ENCODE measurements around the gene GRIPAP1. TPM values are rescaled to one million over a fixed set of nuclear protein-coding genes. Genes with fewer than 3 reads are reported as not detected.

GRIPAP1 gene
- total RNA-seq, 3 donors from 2014 or later = 31.4 to 47.2 (median 34.1) TPM

- TF ChIP-seq, protein P1, sequence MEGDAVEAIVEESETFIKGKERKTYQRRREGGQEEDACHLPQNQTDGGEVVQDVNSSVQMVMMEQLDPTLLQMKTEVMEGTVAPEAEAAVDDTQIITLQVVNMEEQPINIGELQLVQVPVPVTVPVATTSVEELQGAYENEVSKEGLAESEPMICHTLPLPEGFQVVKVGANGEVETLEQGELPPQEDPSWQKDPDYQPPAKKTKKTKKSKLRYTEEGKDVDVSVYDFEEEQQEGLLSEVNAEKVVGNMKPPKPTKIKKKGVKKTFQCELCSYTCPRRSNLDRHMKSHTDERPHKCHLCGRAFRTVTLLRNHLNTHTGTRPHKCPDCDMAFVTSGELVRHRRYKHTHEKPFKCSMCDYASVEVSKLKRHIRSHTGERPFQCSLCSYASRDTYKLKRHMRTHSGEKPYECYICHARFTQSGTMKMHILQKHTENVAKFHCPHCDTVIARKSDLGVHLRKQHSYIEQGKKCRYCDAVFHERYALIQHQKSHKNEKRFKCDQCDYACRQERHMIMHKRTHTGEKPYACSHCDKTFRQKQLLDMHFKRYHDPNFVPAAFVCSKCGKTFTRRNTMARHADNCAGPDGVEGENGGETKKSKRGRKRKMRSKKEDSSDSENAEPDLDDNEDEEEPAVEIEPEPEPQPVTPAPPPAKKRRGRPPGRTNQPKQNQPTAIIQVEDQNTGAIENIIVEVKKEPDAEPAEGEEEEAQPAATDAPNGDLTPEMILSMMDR (IDR thresholded peaks at IDR 0.05) = no peak
- no peak for TF ChIP-seq POLR2AphosphoS5 (IDR thresholded peaks at IDR 0.05)
- TF ChIP-seq POLR2A (IDR thresholded peaks at IDR 0.05) = no peak
- H3K36me3 ChIP-seq = no peaks in the 10 kb centered on the region
- H3K27me3 ChIP-seq = peaks cover 0 to 40% of the 10 kb centered on the region in 2 donors
- no peaks in the 10 kb centered on the region for H3K9me3 ChIP-seq
- DNase-seq (ENCODE audit: low spot score in 2 of 2) = no peak
- H3K4me1 ChIP-seq = no peaks in the 10 kb centered on the region
- intact Hi-C loops (cut with DNase I; ENCODE audit: low total_unique reads) = no loop called here
- H3K27ac ChIP-seq = no peak overlapping the region
- no peak overlapping the region for H3K4me3 ChIP-seq
Observed at GRCh38 chrX:48924270-48924669, 77.8 kb downstream of the GRIPAP1 start.

- DNase-seq (ENCODE audit: low spot score in 2 of 2) = no peak
- Histone ChIP-seq H3K27ac (no peak overlapping the region), H3K4me3 (no peak overlapping the region), H3K36me3 (no peaks in the 10 kb centered on the region), H3K4me1 (no peaks in the 10 kb centered on the region), H3K9me3 (no peaks in the 10 kb centered on the region), H3K27me3 (peaks cover 0 to 41% of the 10 kb centered on the region in 2 donors)
- intact Hi-C loops (cut with DNase I; ENCODE audit: low total_unique reads) = no loop called here
- TF ChIP-seq POLR2A (IDR thresholded peaks at IDR 0.05) (no peak), POLR2AphosphoS5 (IDR thresholded peaks at IDR 0.05) (no peak)
- TF ChIP-seq, protein P1 (IDR thresholded peaks at IDR 0.05) = no peak
Observed at GRCh38 chrX:48923771-48924170, 78.3 kb downstream of the GRIPAP1 start.

Other genes with a start within 250 kb of the GRIPAP1 start
- under 1 TPM in 1 of 3 donors, not detected in 2; 0.66 TPM for gene GLOD5, start 240.5 kb downstream of the GRIPAP1 start, total RNA-seq
- gene GATA1, start 215.7 kb downstream of the GRIPAP1 start, total RNA-seq = not detected
- gene HDAC6, start 200.2 kb downstream of the GRIPAP1 start, total RNA-seq = 10 to 100 TPM; 78.2 to 86.2 (median 84.3) TPM
- under 1 TPM in 1 of 3 donors, not detected in 2; 0.73 TPM for gene ERAS, start 175.8 kb downstream of the GRIPAP1 start, total RNA-seq
- gene PCSK1N, start 166.7 kb downstream of the GRIPAP1 start, total RNA-seq = 1 to 10 TPM; 1.4 to 3.6 (median 2.2) TPM
- 10 to 100 TPM; 32.3 to 40.8 (median 35.4) TPM for gene TIMM17B, start 104.5 kb downstream of the GRIPAP1 start, total RNA-seq
- 10 to 100 TPM; 56.0 to 71.4 (median 71.0) TPM for gene PQBP1, start 104.3 kb downstream of the GRIPAP1 start, total RNA-seq
- 10 to 100 TPM; 10.9 to 17.3 (median 16.1) TPM for gene SLC35A2, start 90.6 kb downstream of the GRIPAP1 start, total RNA-seq
- gene PIM2, start 83.2 kb downstream of the GRIPAP1 start, total RNA-seq = 10 to 100 TPM in 1 of 3 donors, 1 to 10 TPM in 2; 5.8 to 20.3 (median 7.6) TPM
- gene OTUD5, start 44.7 kb downstream of the GRIPAP1 start, total RNA-seq = 10 to 100 TPM; 35.8 to 37.9 (median 36.1) TPM
- gene KCND1, start 30.4 kb downstream of the GRIPAP1 start, total RNA-seq = 1 to 10 TPM in 1 of 3 donors, under 1 TPM in 2; 0.66 to 1.2 (median 0.96) TPM
- gene TFE3, start 41.1 kb upstream of the GRIPAP1 start, total RNA-seq = 10 to 100 TPM; 44.1 to 93.3 (median 52.1) TPM
- 1 to 10 TPM in 2 of 3 donors, under 1 TPM in 1; 0.80 to 6.3 (median 4.3) TPM for gene CCDC120, start 56.7 kb upstream of the GRIPAP1 start, total RNA-seq
- 10 to 100 TPM in 1 of 3 donors, 1 to 10 TPM in 2; 5.9 to 18.4 (median 6.6) TPM for gene PRAF2, start 71.7 kb upstream of the GRIPAP1 start, total RNA-seq
- 100 to 1,000 TPM in 1 of 3 donors, 10 to 100 TPM in 2; 95.7 to 134 (median 98.6) TPM for gene WDR45, start 77.6 kb upstream of the GRIPAP1 start, total RNA-seq
- gene GPKOW, start 121.5 kb upstream of the GRIPAP1 start, total RNA-seq = 10 to 100 TPM; 21.1 to 28.8 (median 27.8) TPM
- gene MAGIX, start 160.5 kb upstream of the GRIPAP1 start, total RNA-seq = 10 to 100 TPM in 1 of 3 donors, 1 to 10 TPM in 2; 1.3 to 12.4 (median 4.9) TPM
- 10 to 100 TPM; 23.4 to 27.9 (median 27.8) TPM for gene PLP2, start 169.6 kb upstream of the GRIPAP1 start, total RNA-seq
- gene PRICKLE3, start 184.1 kb upstream of the GRIPAP1 start, total RNA-seq = 10 to 100 TPM; 13.3 to 14.4 (median 14.0) TPM
- 1 to 10 TPM; 1.0 to 2.7 (median 1.3) TPM for gene SYP, start 197.9 kb upstream of the GRIPAP1 start, total RNA-seq
- gene CACNA1F, start 231.1 kb upstream of the GRIPAP1 start, total RNA-seq = 1 to 10 TPM in 1 of 3 donors, under 1 TPM in 2; 0.48 to 1.8 (median 0.66) TPM
- gene CCDC22, start 233.2 kb upstream of the GRIPAP1 start, total RNA-seq = 10 to 100 TPM; 12.8 to 14.5 (median 13.1) TPM